Neuronal stem cell (in vitro differentiated cells): ENCODE data around the gene PHEX.

Experiments used
- DNase-seq: peaks from one replicate; pipeline ENCODE4 v3.0.0-alpha.2; 2013; ENCODE audit warnings: low spot score
- H2AFZ ChIP-seq: one replicate; pipeline ENCODE4 v1.6.1; 2013; ENCODE audit warnings: mild to moderate bottlenecking, low read length, inconsistent platforms
- H2AK5ac ChIP-seq: 2 replicates; pipeline ENCODE4 v1.6.1; 2013; ENCODE audit warnings: low read depth, mild to moderate bottlenecking, inconsistent platforms, low read length, moderate library complexity, mixed read lengths
- H2BK120ac ChIP-seq: 2 replicates; pipeline ENCODE4 v1.6.1; 2013; ENCODE audit warnings: low read depth, mild to moderate bottlenecking, inconsistent platforms, low read length, moderate library complexity, mixed read lengths
- H2BK12ac ChIP-seq: one replicate; pipeline ENCODE4 v1.6.1; 2013; ENCODE audit warnings: low read length, inconsistent platforms
- H2BK15ac ChIP-seq: 2 replicates; pipeline ENCODE4 v1.6.1; 2013; ENCODE audit warnings: mild to moderate bottlenecking, low read length, inconsistent platforms, mixed read lengths
- H2BK5ac ChIP-seq: one replicate; pipeline ENCODE4 v1.6.1; 2013; ENCODE audit warnings: inconsistent platforms, mild to moderate bottlenecking, low read length, moderate library complexity
- H3K14ac ChIP-seq: one replicate; pipeline ENCODE4 v1.6.1; 2013; ENCODE audit warnings: low read length, inconsistent platforms
- H3K18ac ChIP-seq: 2 replicates; pipeline ENCODE4 v1.6.1; 2013; ENCODE audit warnings: low read length, inconsistent platforms
- H3K23ac ChIP-seq: 2 replicates; pipeline ENCODE4 v1.6.1; 2013; ENCODE audit warnings: low read depth, mild to moderate bottlenecking, mixed read lengths, low read length, inconsistent platforms; ENCODE audit not compliant: poor library complexity
- H3K27ac ChIP-seq: replicated peaks from 3 replicates; pipeline ENCODE4 v1.5.1; 2013; ENCODE audit warnings: low read length, inconsistent platforms
- H3K27me3 ChIP-seq, 3 experiments: 2 replicates each; pipeline ENCODE4 v1.6.1; 2013; ENCODE audit warnings: low read length in 3 of 3, mild to moderate bottlenecking in 2 of 3, inconsistent platforms in 1 of 3, low read depth in 1 of 3, mixed read lengths in 1 of 3, moderate library complexity in 1 of 3; ENCODE audit not compliant: control insufficient read depth in 3 of 3, insufficient read depth in 3 of 3
- H3K36me3 ChIP-seq, 2 donors: replicated peaks in 1 of 2; 2 replicates each; pipeline ENCODE4 v1.6.1; 2013; ENCODE audit warnings: low read length in 2 of 2; ENCODE audit not compliant: control insufficient read depth in 2 of 2, insufficient read depth in 2 of 2
- H3K4ac ChIP-seq: 2 replicates; pipeline ENCODE4 v1.6.1; 2013; ENCODE audit warnings: inconsistent platforms, mild to moderate bottlenecking, low read length, moderate library complexity
- H3K4me1 ChIP-seq, 2 donors: 1 replicate in 1 of 2; 2 replicates in 1 of 2; pipeline ENCODE4 v1.6.1; 2013; ENCODE audit warnings: low read length in 2 of 2, low read depth in 1 of 2; ENCODE audit not compliant: control insufficient read depth in 2 of 2, insufficient read depth in 1 of 2
- H3K4me2 ChIP-seq: one replicate; pipeline ENCODE4 v1.6.1; 2013; ENCODE audit warnings: mild to moderate bottlenecking, low read length, inconsistent platforms; ENCODE audit not compliant: insufficient read depth, poor library complexity, severe bottlenecking
- H3K4me3 ChIP-seq, 2 donors: 2 replicates each; pipeline ENCODE4 v1.5.1; 2013; ENCODE audit warnings: low read length in 2 of 2, mild to moderate bottlenecking in 2 of 2, inconsistent platforms in 1 of 2, moderate library complexity in 1 of 2
- H3K79me1 ChIP-seq: one replicate; pipeline ENCODE4 v1.6.1; 2013; ENCODE audit warnings: low read depth, mild to moderate bottlenecking, inconsistent platforms, low read length, moderate library complexity
- H3K9ac ChIP-seq: one replicate; pipeline ENCODE4 v1.6.1; 2013; ENCODE audit warnings: mild to moderate bottlenecking, low read depth, low read length, inconsistent platforms; ENCODE audit not compliant: poor library complexity
- H3K9me3 ChIP-seq, 2 donors: replicated peaks in 1 of 2; 2 replicates each; pipeline versions ENCODE3 to v1.6.1; 2013; ENCODE audit warnings: low read length in 2 of 2, mild to moderate bottlenecking in 2 of 2, inconsistent platforms in 1 of 2, low read depth in 1 of 2, mixed read lengths in 1 of 2, moderate library complexity in 1 of 2; ENCODE audit not compliant: control insufficient read depth in 2 of 2, insufficient read depth in 1 of 2
- H4K8ac ChIP-seq: one replicate; pipeline ENCODE4 v1.6.1; 2013; ENCODE audit warnings: low read depth, mild to moderate bottlenecking, inconsistent platforms, low read length, moderate library complexity
- H4K91ac ChIP-seq: one replicate; pipeline ENCODE4 v1.6.1; 2013; ENCODE audit warnings: low read length, low read depth, mild to moderate bottlenecking, inconsistent platforms; ENCODE audit not compliant: poor library complexity
- WGBS, 2 donors: extraction: QIAGEN DNeasy Blood & Tissue Kit; methylation state at CpG; one replicate each; pipeline ENCODE4 v1.1.7; 2013; ENCODE audit warnings: missing lambda C conversion rate in 2 of 2, mixed read lengths in 1 of 2; ENCODE audit not compliant: insufficient read length in 2 of 2, insufficient replicate concordance in 1 of 2; ENCODE audit errors: extremely low coverage in 2 of 2; 5-methylcytosine and 5-hydroxymethylcytosine counted together

PHEX gene

DNA sequence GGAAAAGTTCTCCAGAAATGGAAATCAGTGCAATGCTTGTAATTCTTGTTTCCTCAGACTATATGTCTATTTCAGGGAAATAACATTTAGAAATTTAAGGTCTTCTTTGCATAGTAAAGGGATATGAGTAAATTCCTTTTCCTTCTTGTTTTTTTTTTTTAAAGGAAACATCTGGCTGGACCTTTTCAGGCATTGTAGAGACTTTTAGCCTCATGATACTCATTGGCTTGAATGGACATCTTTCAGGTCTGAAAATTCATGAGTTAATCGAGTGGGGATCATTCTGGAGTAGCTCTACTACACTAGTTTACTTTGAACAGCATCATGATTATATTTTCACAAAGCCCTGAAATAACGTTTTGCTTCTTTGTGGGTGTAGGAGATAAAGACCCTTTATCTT is 152.0 kb downstream of the PHEX start:
- Histone ChIP-seq H2AFZ (no peak overlapping the region), H2BK120ac (no peak overlapping the region), H3K23ac (no peak overlapping the region), H3K4me2 (no peak overlapping the region), H3K14ac (no peak overlapping the region), H3K36me3 (no peaks in the 10 kb centered on the region), H2BK15ac (no peak overlapping the region), H3K4me1 (peaks cover 0 to 3% of the 10 kb centered on the region in 2 donors), H3K4ac (no peak overlapping the region), H3K4me3 (no peak overlapping the region), H2BK5ac (no peak overlapping the region), H2AK5ac (no peak overlapping the region), H2BK12ac (no peak overlapping the region), H3K18ac (no peak overlapping the region), H4K8ac (no peak overlapping the region), H3K9me3 (no peaks in the 10 kb centered on the region), H4K91ac (no peak overlapping the region), H3K27ac (no peak overlapping the region), H3K27me3 (no peaks in the 10 kb centered on the region), H3K9ac (no peak overlapping the region), H3K79me1 (no peaks in the 10 kb centered on the region)
- no peak for DNase-seq
- WGBS, 2 donors, result no CpG with 5 or more reads among the region's 2 CpGs

GRCh38 chrX:22186165-22186564 is 154.0 kb downstream of the PHEX start:
- Histone ChIP-seq H4K8ac (no peak overlapping the region), H3K4ac (no peak overlapping the region), H2AFZ (no peak overlapping the region), H4K91ac (no peak overlapping the region), H2BK12ac (no peak overlapping the region), H3K36me3 (no peaks in the 10 kb centered on the region), H3K4me1 (peaks cover 0 to 3% of the 10 kb centered on the region in 2 donors), H3K4me3 (no peak overlapping the region), H3K79me1 (no peaks in the 10 kb centered on the region), H3K9me3 (no peaks in the 10 kb centered on the region), H3K27me3 (no peaks in the 10 kb centered on the region), H3K9ac (no peak overlapping the region), H3K27ac (no peak overlapping the region), H3K18ac (no peak overlapping the region), H2BK120ac (no peak overlapping the region), H3K14ac (no peak overlapping the region), H3K23ac (no peak overlapping the region), H2AK5ac (no peak overlapping the region), H2BK15ac (no peak overlapping the region), H2BK5ac (no peak overlapping the region), H3K4me2 (no peak overlapping the region)
- no CpG with 5 or more reads among the region's 2 CpGs for WGBS, 2 donors
- no peak for DNase-seq

DNA sequence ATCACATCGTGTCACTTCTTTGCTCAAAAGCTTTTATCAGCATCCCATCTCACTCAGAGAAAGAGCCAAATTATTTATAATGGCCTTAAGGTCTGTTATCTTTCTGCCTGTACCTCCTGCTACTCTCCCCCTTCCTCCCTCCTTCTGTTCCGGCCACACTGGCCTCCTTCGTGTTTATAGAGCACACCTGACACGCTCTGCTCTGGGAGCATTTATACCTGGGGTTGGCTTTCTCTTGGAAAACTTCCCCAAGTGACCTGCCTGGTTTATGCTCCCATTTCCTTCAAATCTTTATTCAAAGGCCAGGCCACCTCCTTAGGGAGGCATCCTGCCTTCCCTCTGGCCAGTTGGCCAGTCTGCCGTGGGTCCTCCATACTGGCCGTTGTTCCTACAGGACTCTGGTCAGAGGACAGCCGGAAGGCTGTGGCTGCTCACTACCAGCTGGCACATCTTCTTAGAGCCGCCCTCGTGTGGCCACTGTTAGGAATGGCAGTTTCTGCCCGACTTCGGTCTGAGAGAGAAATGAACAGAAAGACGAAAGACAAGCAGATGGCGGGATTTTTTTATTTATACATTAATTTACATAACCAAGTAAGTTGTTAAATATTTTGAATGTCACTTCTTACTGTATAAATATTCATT is 160.4 kb downstream of the PHEX start:
- H2AK5ac ChIP-seq, result no peak overlapping the region
- H4K8ac ChIP-seq, result no peak overlapping the region
- peak; percentile 23 for DNase-seq
- H2AFZ ChIP-seq, result peak overlapping the region; percentile 84
- H3K36me3 ChIP-seq, result no peaks in the 10 kb centered on the region
- no peak overlapping the region for H3K14ac ChIP-seq
- H2BK120ac ChIP-seq, result no peak overlapping the region
- H3K4me1 ChIP-seq, result no peaks in the 10 kb centered on the region
- H2BK12ac ChIP-seq, result no peak overlapping the region
- no peaks in the 10 kb centered on the region for H3K79me1 ChIP-seq
- no peak overlapping the region for H3K23ac ChIP-seq
- WGBS, 2 donors, result no CpG with 5 or more reads among the region's 13 CpGs
- no peak overlapping the region for H2BK5ac ChIP-seq
- no peak overlapping the region for H2BK15ac ChIP-seq
- no peak overlapping the region for H3K27ac ChIP-seq
- no peaks in the 10 kb centered on the region for H3K9me3 ChIP-seq
- H3K9ac ChIP-seq, result no peak overlapping the region
- no peak overlapping the region for H3K4me2 ChIP-seq
- no peak overlapping the region for H4K91ac ChIP-seq
- no peak overlapping the region for H3K4ac ChIP-seq
- no peak overlapping the region for H3K4me3 ChIP-seq
- no peaks in the 10 kb centered on the region for H3K27me3 ChIP-seq
- H3K18ac ChIP-seq, result no peak overlapping the region

DNA sequence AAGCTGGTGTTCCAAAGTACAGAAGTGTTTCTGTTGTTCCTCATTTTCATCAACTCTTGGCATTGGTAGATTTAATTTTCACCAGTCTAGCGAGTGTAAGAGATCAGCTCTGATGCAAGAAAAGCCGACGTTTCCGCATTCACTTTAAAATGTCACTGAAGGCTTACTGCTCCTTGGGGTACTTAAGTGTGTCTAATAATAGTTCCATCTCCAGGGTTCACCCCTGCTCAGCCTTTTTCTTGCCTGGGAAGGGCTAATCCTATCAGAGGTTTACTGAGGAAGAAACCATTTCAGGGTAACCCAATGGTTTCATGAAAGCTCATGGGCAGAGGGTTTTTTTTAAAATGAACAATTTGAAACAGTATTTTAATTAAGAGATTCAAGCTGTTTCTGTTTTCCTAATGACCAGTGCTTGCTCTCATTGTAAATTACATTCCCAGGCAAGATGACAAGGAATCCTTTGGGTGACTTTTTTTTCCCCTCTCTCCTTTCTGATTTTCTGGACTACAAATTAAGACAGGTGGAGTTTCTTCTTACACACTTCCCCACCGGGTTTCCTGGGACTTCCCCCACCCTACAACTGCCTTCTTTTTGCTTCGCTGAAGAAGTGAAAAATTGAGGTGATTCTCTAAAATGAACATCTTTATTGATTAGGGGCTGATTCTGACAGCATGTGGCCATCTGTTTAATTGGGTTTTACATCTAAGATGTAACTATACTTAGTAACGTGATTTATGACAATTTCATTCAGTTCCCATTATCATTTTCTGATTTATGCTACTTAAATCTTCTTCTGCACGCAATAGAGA is 161.9 kb downstream of the PHEX start:
- Histone ChIP-seq H3K36me3 (no peaks in the 10 kb centered on the region), H2AK5ac (no peak overlapping the region), H3K18ac (no peak overlapping the region), H3K27ac (no peak overlapping the region), H4K91ac (no peak overlapping the region), H3K23ac (no peak overlapping the region), H2BK5ac (no peak overlapping the region), H4K8ac (no peak overlapping the region), H2BK120ac (no peak overlapping the region), H2AFZ (no peak overlapping the region), H3K9me3 (no peaks in the 10 kb centered on the region), H2BK15ac (no peak overlapping the region), H3K14ac (no peak overlapping the region), H3K4me2 (no peak overlapping the region), H3K4me1 (no peaks in the 10 kb centered on the region), H3K27me3 (no peaks in the 10 kb centered on the region), H3K4me3 (no peak overlapping the region), H3K4ac (no peak overlapping the region), H2BK12ac (no peak overlapping the region), H3K9ac (no peak overlapping the region), H3K79me1 (no peaks in the 10 kb centered on the region)
- no peak for DNase-seq
- WGBS, 2 donors, result no CpG with 5 or more reads among the region's 8 CpGs
